H9 (cell line): ENCODE results near the gene FUT9. TPM values are rescaled to one million over a fixed set of nuclear protein-coding genes. Genes with fewer than 3 reads are reported as not detected.

Experiments used
- DNase-seq: peaks from one replicate; pipeline ENCODE4 v3.0.0-alpha.2; 2017
- H2AFZ ChIP-seq: one replicate; pipeline ENCODE4 v1.6.1; 2013; ENCODE audit warnings: mild to moderate bottlenecking, low read length, control low read depth, moderate library complexity
- H2AK5ac ChIP-seq: 2 replicates; pipeline ENCODE4 v1.6.1; 2013; ENCODE audit warnings: low read length, control low read depth, mixed read lengths; ENCODE audit not compliant: insufficient read length
- H2BK120ac ChIP-seq: one replicate; pipeline ENCODE4 v1.6.1; 2013; ENCODE audit warnings: low read depth, mild to moderate bottlenecking, low read length, control low read depth, inconsistent platforms; ENCODE audit not compliant: poor library complexity, severe bottlenecking
- H2BK12ac ChIP-seq: 2 replicates; pipeline ENCODE4 v1.6.1; 2013; ENCODE audit warnings: low read length, control low read depth, mixed read lengths, low read depth; ENCODE audit not compliant: insufficient read length
- H2BK15ac ChIP-seq: 2 replicates; pipeline ENCODE4 v1.6.1; 2013; ENCODE audit warnings: low read depth, low read length, control low read depth
- H2BK20ac ChIP-seq: one replicate; pipeline ENCODE4 v1.6.1; 2013; ENCODE audit warnings: low read depth, mild to moderate bottlenecking, low read length, control low read depth, inconsistent platforms; ENCODE audit not compliant: poor library complexity, severe bottlenecking
- H2BK5ac ChIP-seq: 2 replicates; pipeline ENCODE4 v1.6.1; 2013; ENCODE audit warnings: low read length, control low read depth, mixed read lengths; ENCODE audit not compliant: insufficient read length
- H3K14ac ChIP-seq: 2 replicates; pipeline ENCODE4 v1.6.1; 2013; ENCODE audit warnings: low read length, control low read depth; ENCODE audit not compliant: insufficient read depth
- H3K18ac ChIP-seq: 2 replicates; pipeline ENCODE4 v1.6.1; 2013; ENCODE audit warnings: low read depth, mild to moderate bottlenecking, mixed read lengths, low read length, control low read depth; ENCODE audit not compliant: insufficient read length
- H3K23ac ChIP-seq: 2 replicates; pipeline ENCODE4 v1.6.1; 2013; ENCODE audit warnings: low read length, control low read depth, mixed read lengths, low read depth; ENCODE audit not compliant: insufficient read length
- H3K23me2 ChIP-seq: 2 replicates; pipeline ENCODE4 v1.6.1; 2013; ENCODE audit warnings: low read depth, mild to moderate bottlenecking, mixed read lengths, low read length, control low read depth; ENCODE audit not compliant: insufficient read length, poor library complexity, severe bottlenecking
- H3K27ac ChIP-seq: 2 replicates; pipeline ENCODE4 v1.5.1; 2013; ENCODE audit warnings: low read length, control low read depth, mixed read lengths, low read depth; ENCODE audit not compliant: insufficient read length
- H3K27me3 ChIP-seq: 2 replicates; pipeline ENCODE4 v1.6.1; 2013; ENCODE audit warnings: low read length, control low read depth, inconsistent platforms; ENCODE audit not compliant: insufficient read depth
- H3K4ac ChIP-seq: 2 replicates; pipeline ENCODE4 v1.6.1; 2013; ENCODE audit warnings: low read depth, mild to moderate bottlenecking, control low read depth, inconsistent platforms, low read length, moderate library complexity
- H3K4me1 ChIP-seq: 2 replicates; pipeline ENCODE4 v1.6.1; 2013; ENCODE audit warnings: low read length, control low read depth, inconsistent platforms; ENCODE audit not compliant: insufficient read depth
- H3K4me2 ChIP-seq: 2 replicates; pipeline ENCODE4 v1.6.1; 2013; ENCODE audit warnings: low read length, control low read depth, mixed read lengths; ENCODE audit not compliant: insufficient read length, insufficient read depth
- H3K56ac ChIP-seq: 2 replicates; pipeline ENCODE4 v1.6.1; 2013; ENCODE audit warnings: low read depth, mild to moderate bottlenecking, mixed read lengths, low read length, control low read depth; ENCODE audit not compliant: insufficient read length
- H3K79me1 ChIP-seq: 2 replicates; pipeline ENCODE4 v1.6.1; 2013; ENCODE audit warnings: low read depth, mild to moderate bottlenecking, moderate library complexity, low read length, control low read depth, inconsistent platforms; ENCODE audit not compliant: insufficient read depth, poor library complexity, severe bottlenecking
- H3K79me2 ChIP-seq: 2 replicates; pipeline ENCODE4 v1.6.1; 2013; ENCODE audit warnings: low read length, control low read depth, inconsistent platforms; ENCODE audit not compliant: insufficient read depth
- H3K9ac ChIP-seq: 2 replicates; pipeline ENCODE4 v1.6.1; 2013; ENCODE audit warnings: low read length, control low read depth, mixed read lengths; ENCODE audit not compliant: insufficient read length; ENCODE audit errors: extremely low read depth
- H3K9me3 ChIP-seq: one replicate; pipeline ENCODE4 v1.6.1; 2013; ENCODE audit warnings: low read depth, low read length, inconsistent platforms; ENCODE audit not compliant: control insufficient read depth
- H3T11ph ChIP-seq: one replicate; pipeline ENCODE4 v1.6.1; 2013; ENCODE audit warnings: mild to moderate bottlenecking, low read length, control low read depth, inconsistent platforms
- H4K20me1 ChIP-seq: one replicate; pipeline ENCODE4 v1.6.1; 2013; ENCODE audit not compliant: control insufficient read depth, insufficient read length, insufficient read depth
- H4K5ac ChIP-seq: 2 replicates; pipeline ENCODE4 v1.6.1; 2013; ENCODE audit warnings: low read depth, mild to moderate bottlenecking, mixed read lengths, low read length, control low read depth; ENCODE audit not compliant: insufficient read length
- H4K8ac ChIP-seq: replicated peaks from 2 replicates; pipeline ENCODE4 v1.6.1; 2013; ENCODE audit warnings: low read length, control low read depth, mixed read lengths, low read depth; ENCODE audit not compliant: insufficient read length
- H4K91ac ChIP-seq: 2 replicates; pipeline ENCODE4 v1.6.1; 2013; ENCODE audit warnings: low read depth, mild to moderate bottlenecking, moderate library complexity, mixed read lengths, low read length, control low read depth; ENCODE audit not compliant: insufficient read length
- H3K27ac Mint-ChIP-seq, 3 experiments: 2 replicates in 2 of 3; 3 replicates in 1 of 3; pipeline ENCODE4 v1.8.0; 2020 to 2021; ENCODE audit warnings: mixed read lengths in 3 of 3, mild to moderate bottlenecking in 1 of 3, moderate library complexity in 1 of 3
- H3K27me3 Mint-ChIP-seq: 2 replicates; pipeline ENCODE4 v1.8.0; 2021; ENCODE audit warnings: low read depth, mild to moderate bottlenecking, moderate library complexity, mixed read lengths
- H3K36me3 Mint-ChIP-seq, 3 experiments: 2 replicates in 2 of 3; 3 replicates in 1 of 3; pipeline ENCODE4 v1.8.0; 2020 to 2021; ENCODE audit warnings: low read depth in 3 of 3, mixed read lengths in 3 of 3; ENCODE audit not compliant: insufficient read depth in 1 of 3
- H3K4me1 Mint-ChIP-seq, 2 experiments: 2 replicates each; pipeline ENCODE4 v1.8.0; 2020; ENCODE audit warnings: mixed read lengths in 2 of 2
- H3K4me3 Mint-ChIP-seq, 2 experiments: 2 replicates in 1 of 2; 3 replicates in 1 of 2; pipeline ENCODE4 v1.8.0; 2020 to 2021; ENCODE audit warnings: mild to moderate bottlenecking in 2 of 2, mixed read lengths in 2 of 2, moderate library complexity in 1 of 2
- H3K9me3 Mint-ChIP-seq, 2 experiments: 2 replicates in 1 of 2; 3 replicates in 1 of 2; pipeline ENCODE4 v1.8.0; 2020; ENCODE audit warnings: mild to moderate bottlenecking in 2 of 2, mixed read lengths in 2 of 2, moderate library complexity in 1 of 2
- CTCF ChIP-seq: fragments of 200-600 bp; sonication (generic); conservative IDR thresholded peaks from 3 replicates; pipeline ENCODE4 v1.8.0; 2021; ENCODE audit warnings: antibody characterized with exemption, mild to moderate bottlenecking
- WGBS: extraction: QIAGEN DNeasy Blood & Tissue Kit; methylation state at CpG from one replicate; pipeline ENCODE4 v1.1.7; 2013; ENCODE audit warnings: missing lambda C conversion rate, low lambda C conversion rate, mixed read lengths; ENCODE audit not compliant: insufficient read length; ENCODE audit errors: extremely low coverage; 5-methylcytosine and 5-hydroxymethylcytosine counted together
- total RNA-seq: library from RNA; stranded (reverse); gene quantifications from 2 replicates; pipeline ENCODE4 v1.2.1, GENCODE V29; 2021

Gene FUT9
- total RNA-seq, 1 experiment from 2014 or later, result 1.6 TPM

- H3T11ph ChIP-seq, result no peak overlapping the region
Observed at GRCh38 chr6:96211341-96211740, 195.6 kb downstream of the FUT9 start.

More at GRCh38 chr6:96211341-96211740, 195.6 kb downstream of the FUT9 start:
- Mint-ChIP-seq H3K4me1 (peaks cover 0 to 6% of the 10 kb centered on the region in 2 experiments; a peak in 2 of 4 replicates), H3K4me3 (no peak overlapping the region), H3K9me3 (no peaks in the 10 kb centered on the region), H3K27me3 (no peaks in the 10 kb centered on the region), H3K36me3 (no peaks in the 10 kb centered on the region), H3K27ac (no peak overlapping the region)
- Histone ChIP-seq H3K56ac (no peak overlapping the region), H3K4me1 (no peaks in the 10 kb centered on the region), H3K18ac (no peak overlapping the region), H4K20me1 (no peaks in the 10 kb centered on the region), H3K4ac (no peak overlapping the region), H4K91ac (no peak overlapping the region), H3K9ac (no peak overlapping the region), H3K9me3 (no peaks in the 10 kb centered on the region), H2AFZ (no peak overlapping the region), H2BK20ac (no peak overlapping the region), H2BK5ac (no peak overlapping the region), H2BK15ac (no peak overlapping the region), H2AK5ac (no peak overlapping the region), H3K27me3 (no peaks in the 10 kb centered on the region), H3K23ac (no peak overlapping the region), H4K5ac (no peak overlapping the region), H3K4me2 (no peak overlapping the region), H3K79me1 (no peaks in the 10 kb centered on the region), H3K23me2 (no peaks in the 10 kb centered on the region), H2BK12ac (no peak overlapping the region), H3K14ac (no peak overlapping the region), H4K8ac (no peak overlapping the region), H3K27ac (no peak overlapping the region), H3K79me2 (no peaks in the 10 kb centered on the region), H2BK120ac (no peak overlapping the region)
- DNase-seq, result no peak
- WGBS, result no CpG with 5 or more reads among the region's 2 CpGs
- TF ChIP-seq CTCF, result no peak
